ENCODE data around the gene USP32.
"Not testable (repeated sequence)": the region's sequence is repeated elsewhere in the genome, so short reads cannot be mapped to it uniquely, and the experiment has no call there.

USP32 gene

GRCh38 chr17:60330731-60331130, 61.2 kb downstream of the USP32 start:
- peak; percentile 48 for DNase-seq (ENCODE audit: low read depth)

GRCh38 chr17:60328679-60329078, 63.3 kb downstream of the USP32 start:
- no peak for DNase-seq (ENCODE audit: low read depth)

- DNase-seq (ENCODE audit: low read depth) = no peak
Observed at GRCh38 chr17:60327901-60328273, 64.0 kb downstream of the USP32 start.

GRCh38 chr17:60327134-60327900, 64.6 kb downstream of the USP32 start:
- DNase-seq (ENCODE audit: low read depth) = no peak

- no peak for DNase-seq (ENCODE audit: low read depth)
Observed at GRCh38 chr17:60326702-60327101, 65.2 kb downstream of the USP32 start.

GRCh38 chr17:60325730-60326524, 66.0 kb downstream of the USP32 start:
- DNase-seq (ENCODE audit: low read depth) = no peak

GRCh38 chr17:60323754-60324153, 68.2 kb downstream of the USP32 start:
- no peak for DNase-seq (ENCODE audit: low read depth)

GRCh38 chr17:60322056-60322387, 69.9 kb downstream of the USP32 start:
- no peak for DNase-seq (ENCODE audit: low read depth)

- DNase-seq (ENCODE audit: low read depth) = no peak
Observed at GRCh38 chr17:60321336-60322055, 70.4 kb downstream of the USP32 start.

GRCh38 chr17:60318830-60319229, 73.1 kb downstream of the USP32 start:
- DNase-seq (ENCODE audit: low read depth) = no peak

GRCh38 chr17:60318326-60318725, 73.6 kb downstream of the USP32 start:
- DNase-seq (ENCODE audit: low read depth) = no peak

- DNase-seq (ENCODE audit: low read depth) = no peak
Observed at GRCh38 chr17:60315650-60316049, 76.3 kb downstream of the USP32 start.

GRCh38 chr17:60314900-60315299, 77.0 kb downstream of the USP32 start:
- not testable (repeated sequence) for DNase-seq (ENCODE audit: low read depth)

- DNase-seq (ENCODE audit: low read depth) = no peak
Observed at GRCh38 chr17:60314423-60314822, 77.5 kb downstream of the USP32 start.

- DNase-seq (ENCODE audit: low read depth) = peak; percentile 56
Observed at GRCh38 chr17:60311936-60312335, 80.0 kb downstream of the USP32 start.

- no peak for DNase-seq (ENCODE audit: low read depth)
Observed at GRCh38 chr17:60311186-60311585, 80.7 kb downstream of the USP32 start.

GRCh38 chr17:60305141-60305540, 86.8 kb downstream of the USP32 start:
- peak; percentile 11 for DNase-seq (ENCODE audit: low read depth)

GRCh38 chr17:60304502-60304901, 87.4 kb downstream of the USP32 start:
- no peak for DNase-seq (ENCODE audit: low read depth)

GRCh38 chr17:60303406-60304099, 88.4 kb downstream of the USP32 start:
- DNase-seq (ENCODE audit: low read depth) = no peak

GRCh38 chr17:60301649-60302048, 90.3 kb downstream of the USP32 start:
- no peak for DNase-seq (ENCODE audit: low read depth)

- no peak for DNase-seq (ENCODE audit: low read depth)
Observed at GRCh38 chr17:60300949-60301348, 91.0 kb downstream of the USP32 start.

GRCh38 chr17:60300011-60300410, 91.9 kb downstream of the USP32 start:
- no peak for DNase-seq (ENCODE audit: low read depth)
